MCF 10A (cell line): ENCODE measurements around the gene LMTK2. TPM values are rescaled to one million over a fixed set of nuclear protein-coding genes. Genes with fewer than 3 reads are reported as not detected.
"Not testable (repeated sequence)": the region's sequence is repeated elsewhere in the genome, so short reads cannot be mapped to it uniquely, and the experiment has no call there.

Experiments
- BruUV-seq: library from RNA; stranded (reverse); fragments of 400-500 nt; replicated peaks from 2 replicates; lab custom pipeline; 2021; lab: Mats Ljungman, UMichigan
- CTCF ChIA-PET: fragments of 300-600 bp; sonication (Branson Sonifier 250); formaldehyde crosslinking; extraction: SDS; loops from one replicate; lab custom pipeline; 2021; ENCODE audit warnings: antibody characterized with exemption, inconsistent platforms; lab: Yijun Ruan, JAX
- POLR2A ChIA-PET: fragments of 300-600, 350-650 bp; sonication (Branson Sonifier 250); formaldehyde crosslinking; extraction: SDS; loops from one replicate; lab custom pipeline; 2020; ENCODE audit warnings: antibody characterized with exemption, inconsistent platforms; lab: Yijun Ruan, JAX
- DNase-seq: peaks from one replicate; pipeline ENCODE4 v3.0.0-alpha.2; 2018; ENCODE audit not compliant: unreplicated experiment
- H3K27ac Mint-ChIP-seq: one replicate; pipeline ENCODE4 v1.8.0; 2022; ENCODE audit warnings: mild to moderate bottlenecking, low read depth, mixed read lengths; ENCODE audit not compliant: unreplicated experiment
- H3K27me3 Mint-ChIP-seq: one replicate; pipeline ENCODE4 v1.8.0; 2022; ENCODE audit warnings: mixed read lengths; ENCODE audit not compliant: insufficient read depth, unreplicated experiment
- H3K36me3 Mint-ChIP-seq: one replicate; pipeline ENCODE4 v1.8.0; 2022; ENCODE audit warnings: mild to moderate bottlenecking, moderate library complexity, mixed read lengths; ENCODE audit not compliant: insufficient read depth, unreplicated experiment
- H3K4me1 Mint-ChIP-seq: one replicate; pipeline ENCODE4 v1.8.0; 2022; ENCODE audit warnings: mixed read lengths; ENCODE audit not compliant: insufficient read depth, unreplicated experiment
- H3K4me3 Mint-ChIP-seq: one replicate; pipeline ENCODE4 v1.8.0; 2022; ENCODE audit warnings: mild to moderate bottlenecking, moderate library complexity, mixed read lengths; ENCODE audit not compliant: unreplicated experiment
- H3K9me3 Mint-ChIP-seq: one replicate; pipeline ENCODE4 v1.8.0; 2022; ENCODE audit warnings: mixed read lengths; ENCODE audit not compliant: unreplicated experiment
- CTCF ChIP-seq: fragments of 200-600 bp; IDR thresholded peaks from one replicate; pipeline ENCODE4 v1.8.0; 2022; ENCODE audit warnings: antibody characterized with exemption, mild to moderate bottlenecking; ENCODE audit not compliant: unreplicated experiment
- intact Hi-C: fragments of 100-400 bp; cut with micrococcal nuclease; formaldehyde crosslinking; loops from 2 replicates; pipeline ENCODE4 v1.14.1; 2022
- total RNA-seq: library from RNA; stranded (reverse); gene quantifications from 2 replicates; pipeline ENCODE4 v1.2.3, GENCODE V29; 2022

Gene LMTK2
- total RNA-seq, 1 experiment from 2014 or later = 16.8 TPM

GRCh38 chr7:98215561-98216495, 109.2 kb downstream of the LMTK2 start:
- no peak for DNase-seq
- Mint-ChIP-seq H3K4me1 (no peaks in the 10 kb centered on the region), H3K27ac (no peak overlapping the region), H3K4me3 (no peak overlapping the region), H3K9me3 (no peaks in the 10 kb centered on the region), H3K27me3 (no peaks in the 10 kb centered on the region), H3K36me3 (peaks cover 10% of the 10 kb centered on the region)
- ChIA-PET CTCF (interaction anchor here (0.6 to 0.8 kb wide), 3 partner anchors 10 to 134 kb away, joined by 3 to 4 read pairs (median 3); no protein-coding TSS in a partner anchor), POLR2A (no interaction called here)
- intact Hi-C loops = no loop called here
- TF ChIP-seq CTCF = no peak
- no TSS peak for BruUV-seq

GRCh38 chr7:98216941-98217622, 110.4 kb downstream of the LMTK2 start:
- ChIA-PET CTCF (interaction anchor here (0.7 kb wide), 1 partner anchor 1218 kb away, joined by 3 read pairs; no protein-coding TSS in a partner anchor), POLR2A (no interaction called here)
- Mint-ChIP-seq H3K27me3 (no peaks in the 10 kb centered on the region), H3K4me3 (no peak overlapping the region), H3K36me3 (peaks cover 10% of the 10 kb centered on the region), H3K4me1 (no peaks in the 10 kb centered on the region), H3K27ac (no peak overlapping the region), H3K9me3 (no peaks in the 10 kb centered on the region)
- TF ChIP-seq CTCF = no peak
- BruUV-seq = no TSS peak
- intact Hi-C loops = no loop called here
- no peak for DNase-seq

GRCh38 chr7:98217623-98218582, 111.2 kb downstream of the LMTK2 start:
- Mint-ChIP-seq H3K4me3 (no peak overlapping the region), H3K27ac (no peak overlapping the region), H3K36me3 (peaks cover 10% of the 10 kb centered on the region), H3K27me3 (no peaks in the 10 kb centered on the region), H3K4me1 (no peaks in the 10 kb centered on the region), H3K9me3 (no peaks in the 10 kb centered on the region)
- POLR2A ChIA-PET = no interaction called here
- no TSS peak for BruUV-seq
- TF ChIP-seq CTCF = no peak
- DNase-seq = no peak
- intact Hi-C loops = no loop called here
- CTCF ChIA-PET = interaction anchor here (0.7 to 0.8 kb wide), 2 partner anchors 49 to 1217 kb away, joined by 3 read pairs; no protein-coding TSS in a partner anchor

GRCh38 chr7:98219382-98219781, 112.7 kb downstream of the LMTK2 start:
- CTCF ChIA-PET, DNase-seq, H3K4me1 Mint-ChIP-seq, H3K27ac Mint-ChIP-seq, BruUV-seq, intact Hi-C loops, H3K9me3 Mint-ChIP-seq, H3K4me3 Mint-ChIP-seq, H3K27me3 Mint-ChIP-seq: not testable (repeated sequence)
- peaks cover 10% of the 10 kb centered on the region for H3K36me3 Mint-ChIP-seq
- POLR2A ChIA-PET = interaction anchor here (0.7 to 0.8 kb wide), 2 partner anchors 67 to 1776 kb away, joined by 3 read pairs; no protein-coding TSS in a partner anchor
